Measurements from ENCODE around the gene KRTAP29-1.

DNA sequence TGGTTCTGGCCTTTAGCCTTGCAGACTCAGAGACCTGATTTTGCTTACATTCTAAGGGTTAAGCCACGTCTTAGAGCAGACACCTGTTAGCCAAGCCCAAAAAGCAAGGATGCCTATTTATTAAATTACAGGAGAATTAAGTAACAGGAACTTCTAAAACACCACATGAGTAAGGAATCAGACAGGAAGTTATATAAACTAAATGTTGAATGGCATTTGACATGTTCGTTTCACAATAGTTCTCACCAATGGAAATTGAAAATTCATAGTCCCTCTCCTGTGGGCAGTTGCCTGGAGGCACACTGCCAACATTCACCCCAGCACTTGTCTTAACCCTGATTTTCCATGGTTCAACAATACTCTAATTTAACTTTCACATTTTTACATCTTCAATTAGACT, 18.1 kb downstream of the KRTAP29-1 start:
- TF ChIP-seq, protein P1, sequence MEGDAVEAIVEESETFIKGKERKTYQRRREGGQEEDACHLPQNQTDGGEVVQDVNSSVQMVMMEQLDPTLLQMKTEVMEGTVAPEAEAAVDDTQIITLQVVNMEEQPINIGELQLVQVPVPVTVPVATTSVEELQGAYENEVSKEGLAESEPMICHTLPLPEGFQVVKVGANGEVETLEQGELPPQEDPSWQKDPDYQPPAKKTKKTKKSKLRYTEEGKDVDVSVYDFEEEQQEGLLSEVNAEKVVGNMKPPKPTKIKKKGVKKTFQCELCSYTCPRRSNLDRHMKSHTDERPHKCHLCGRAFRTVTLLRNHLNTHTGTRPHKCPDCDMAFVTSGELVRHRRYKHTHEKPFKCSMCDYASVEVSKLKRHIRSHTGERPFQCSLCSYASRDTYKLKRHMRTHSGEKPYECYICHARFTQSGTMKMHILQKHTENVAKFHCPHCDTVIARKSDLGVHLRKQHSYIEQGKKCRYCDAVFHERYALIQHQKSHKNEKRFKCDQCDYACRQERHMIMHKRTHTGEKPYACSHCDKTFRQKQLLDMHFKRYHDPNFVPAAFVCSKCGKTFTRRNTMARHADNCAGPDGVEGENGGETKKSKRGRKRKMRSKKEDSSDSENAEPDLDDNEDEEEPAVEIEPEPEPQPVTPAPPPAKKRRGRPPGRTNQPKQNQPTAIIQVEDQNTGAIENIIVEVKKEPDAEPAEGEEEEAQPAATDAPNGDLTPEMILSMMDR (IDR thresholded peaks at IDR 0.05; ENCODE audit: low read depth, low read length, poor library complexity, severe bottlenecking) = no peak
- no peak for TF ChIP-seq EZH2phosphoT487 (IDR thresholded peaks at IDR 0.05; ENCODE audit: borderline replicate concordance, low read length)

Data from DOHH2 (cell line).